NCI-H1694 treated with DMSO at 0.1 percent for 48 hours (cell line): ENCODE results near the gene KCNJ10.
"Not testable (repeated sequence)": the region's sequence is repeated elsewhere in the genome, so short reads cannot be mapped to it uniquely, and the experiment has no call there.

Experiments used
- DNase-seq: peaks from one replicate; lab custom pipeline; 2025; lab: John Stamatoyannopoulos, UW

The KCNJ10 gene

GRCh38 chr1:160061369-160062229 lies 8.4 kb downstream of the KCNJ10 start:
- no peak for DNase-seq

DNA sequence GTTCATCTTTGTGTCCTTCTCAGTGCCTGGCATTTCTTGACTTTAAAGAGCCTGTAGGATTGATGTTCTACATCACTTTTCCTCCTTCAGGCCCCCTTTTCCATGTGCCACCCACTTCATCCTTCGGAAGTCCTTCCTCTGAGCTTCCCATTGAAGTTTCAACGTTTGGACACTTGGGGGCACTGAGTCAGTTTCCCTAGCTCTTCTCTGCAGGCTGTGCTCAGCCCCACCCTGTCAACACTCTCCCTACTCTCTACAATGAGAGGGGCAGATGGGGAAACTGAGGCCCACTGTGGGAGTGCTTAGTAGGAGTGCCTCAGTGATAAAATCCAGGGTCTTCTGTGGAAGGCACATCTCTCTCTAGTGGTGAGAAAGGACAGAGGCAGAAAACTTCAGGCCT lies 11.9 kb downstream of the KCNJ10 start:
- DNase-seq, result no peak

GRCh38 chr1:160056648-160057169 lies 13.3 kb downstream of the KCNJ10 start:
- no peak for DNase-seq

- DNase-seq, result no peak
These were observed 16.2 kb downstream of the KCNJ10 start for GRCh38 chr1:160053548-160054365.

- no peak for DNase-seq
These were observed 17.0 kb downstream of the KCNJ10 start for GRCh38 chr1:160052936-160053335.

DNA sequence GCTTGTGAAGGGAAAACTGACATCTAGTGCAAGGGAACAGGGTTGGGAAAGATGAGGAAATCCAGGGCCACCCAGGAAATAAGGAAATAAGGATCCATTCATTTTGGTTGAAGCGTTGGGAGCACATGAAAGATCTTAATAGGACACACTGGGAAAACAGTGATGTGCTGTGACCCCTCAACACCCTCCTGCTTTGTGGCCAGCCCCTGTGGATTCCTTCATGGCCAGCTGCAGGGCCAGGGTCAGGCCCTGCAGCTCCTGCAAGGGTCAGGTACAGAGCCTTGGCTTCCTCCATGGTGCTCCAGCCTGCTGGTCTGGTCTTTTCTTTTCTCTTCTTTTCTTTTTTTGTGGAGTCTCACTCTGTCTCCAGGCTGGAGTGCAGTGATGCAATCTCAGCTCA lies 19.3 kb downstream of the KCNJ10 start:
- no peak for DNase-seq

DNA sequence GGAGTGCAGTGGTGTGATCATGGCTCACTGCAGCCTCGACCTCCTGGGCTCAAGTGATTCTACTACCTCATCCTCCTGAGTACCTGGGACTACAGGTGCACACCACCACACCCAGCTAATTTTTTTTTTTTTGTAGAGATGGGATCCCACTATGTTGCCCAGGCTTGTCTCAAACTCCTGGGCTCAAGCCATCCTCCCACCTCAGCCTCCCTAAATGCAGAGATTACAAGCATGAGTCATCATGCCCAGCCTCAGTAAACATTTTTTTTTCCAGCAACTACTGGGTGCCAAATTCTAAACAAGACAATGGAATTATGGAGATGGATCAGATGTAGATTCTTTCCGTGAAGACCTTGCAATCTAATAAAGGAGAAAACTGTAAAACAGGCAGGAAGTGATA lies 19.8 kb downstream of the KCNJ10 start:
- DNase-seq, result not testable (repeated sequence)

- no peak for DNase-seq
These were observed 20.9 kb downstream of the KCNJ10 start for GRCh38 chr1:160049101-160049500.

DNA sequence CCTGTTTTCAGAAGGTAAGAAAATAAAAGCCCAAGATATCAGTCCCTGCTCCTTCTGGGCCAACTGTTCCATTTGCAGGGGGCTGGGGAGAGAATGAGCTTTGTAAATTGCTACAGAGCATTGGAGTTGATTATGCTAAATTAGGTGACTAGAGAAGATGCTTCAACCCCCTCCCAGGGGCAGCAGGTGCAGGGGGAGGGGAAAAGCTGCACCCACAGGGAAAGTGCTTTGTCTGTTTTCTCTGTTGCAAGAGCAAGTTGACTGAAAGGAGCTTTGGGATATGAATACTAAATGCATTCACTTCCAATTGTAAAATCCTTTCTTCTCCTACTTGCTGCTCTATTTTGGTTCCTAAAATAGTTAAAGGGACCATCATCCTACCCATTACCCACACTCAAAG lies 21.6 kb downstream of the KCNJ10 start:
- DNase-seq, result no peak

DNA sequence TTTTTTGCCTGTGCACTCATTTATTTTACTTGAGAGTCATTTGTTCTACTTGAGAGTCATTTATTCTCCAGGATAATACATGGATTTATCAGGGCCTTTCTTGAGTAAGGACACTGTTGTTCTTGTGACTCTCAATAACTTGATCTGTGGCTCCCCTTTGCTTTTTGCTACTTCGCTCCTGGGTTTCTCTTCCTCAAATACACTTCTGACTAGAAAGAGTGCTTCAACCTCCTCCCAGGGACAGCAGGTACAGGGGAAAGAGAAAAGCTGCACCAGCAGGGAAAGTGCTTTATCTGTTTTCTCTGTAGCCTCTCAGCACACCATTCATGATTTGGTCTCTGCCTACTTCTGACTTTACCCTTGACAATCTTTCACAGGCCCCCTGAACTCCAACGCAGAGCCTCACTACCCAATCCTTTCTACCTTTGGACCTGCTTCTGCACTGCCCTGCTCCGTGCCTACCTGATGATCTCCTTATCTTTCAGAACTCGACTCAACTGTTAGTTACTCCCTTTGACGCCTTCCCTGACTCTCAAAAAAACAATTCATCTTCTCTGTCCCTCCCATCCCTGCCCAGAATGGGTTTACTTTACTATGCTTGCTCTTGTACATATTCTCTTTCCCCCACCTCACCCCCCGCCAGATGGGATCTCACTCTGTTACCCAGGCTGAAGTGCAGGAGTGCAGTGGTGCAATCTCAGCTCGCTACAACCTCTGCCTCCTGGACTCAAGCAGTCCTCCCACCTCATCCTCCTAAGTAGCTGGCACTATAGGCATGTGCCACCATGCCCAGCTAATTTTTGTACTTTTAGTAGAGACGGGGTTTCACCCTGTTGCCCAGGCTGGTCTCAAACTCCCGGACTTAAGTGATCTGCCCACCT lies 22.6 kb downstream of the KCNJ10 start:
- no peak for DNase-seq

GRCh38 chr1:160046494-160047110 lies 23.4 kb downstream of the KCNJ10 start:
- DNase-seq, result peak; percentile 28

DNA sequence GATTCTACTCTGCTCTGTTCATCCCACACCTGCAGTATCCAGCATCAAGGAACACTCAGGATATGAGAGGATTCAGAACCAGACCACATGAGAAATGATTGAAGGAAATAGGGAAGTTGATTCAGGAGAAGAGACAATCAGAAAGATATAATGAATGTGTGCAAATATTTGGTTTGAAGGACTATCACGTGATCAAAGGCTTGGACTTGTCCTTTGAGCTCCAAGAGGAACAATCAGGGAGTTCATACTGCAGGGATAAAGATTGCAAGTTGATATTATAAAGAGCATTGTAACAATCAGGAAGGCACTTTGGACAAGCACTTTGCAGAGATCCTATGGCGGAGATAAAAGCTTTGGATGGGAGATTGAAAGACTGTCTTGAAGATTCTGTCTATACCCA lies 24.3 kb downstream of the KCNJ10 start:
- DNase-seq, result no peak

GRCh38 chr1:160043543-160043942 lies 26.4 kb downstream of the KCNJ10 start:
- DNase-seq, result no peak

DNA sequence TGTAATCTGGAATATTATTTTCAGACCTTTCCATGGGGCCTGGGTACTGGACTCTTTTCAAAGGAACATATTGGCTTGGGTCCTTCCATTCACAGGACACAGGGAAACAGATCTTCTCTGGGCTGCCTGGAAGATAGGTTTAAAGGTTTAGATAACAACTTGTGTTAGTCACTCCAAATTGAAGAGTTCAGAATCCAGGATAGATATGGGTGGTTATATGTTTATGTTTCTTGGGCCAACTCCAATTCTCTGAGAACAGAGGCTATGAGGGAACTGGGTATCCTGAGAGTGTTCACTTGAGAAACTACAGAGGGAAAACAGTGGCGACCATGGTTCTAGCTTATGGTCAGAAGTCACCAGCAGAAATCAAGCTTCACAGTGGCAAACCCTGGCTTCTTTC lies 29.5 kb downstream of the KCNJ10 start:
- no peak for DNase-seq

- DNase-seq, result no peak
These were observed 37.7 kb downstream of the KCNJ10 start for GRCh38 chr1:160032165-160032820.

DNA sequence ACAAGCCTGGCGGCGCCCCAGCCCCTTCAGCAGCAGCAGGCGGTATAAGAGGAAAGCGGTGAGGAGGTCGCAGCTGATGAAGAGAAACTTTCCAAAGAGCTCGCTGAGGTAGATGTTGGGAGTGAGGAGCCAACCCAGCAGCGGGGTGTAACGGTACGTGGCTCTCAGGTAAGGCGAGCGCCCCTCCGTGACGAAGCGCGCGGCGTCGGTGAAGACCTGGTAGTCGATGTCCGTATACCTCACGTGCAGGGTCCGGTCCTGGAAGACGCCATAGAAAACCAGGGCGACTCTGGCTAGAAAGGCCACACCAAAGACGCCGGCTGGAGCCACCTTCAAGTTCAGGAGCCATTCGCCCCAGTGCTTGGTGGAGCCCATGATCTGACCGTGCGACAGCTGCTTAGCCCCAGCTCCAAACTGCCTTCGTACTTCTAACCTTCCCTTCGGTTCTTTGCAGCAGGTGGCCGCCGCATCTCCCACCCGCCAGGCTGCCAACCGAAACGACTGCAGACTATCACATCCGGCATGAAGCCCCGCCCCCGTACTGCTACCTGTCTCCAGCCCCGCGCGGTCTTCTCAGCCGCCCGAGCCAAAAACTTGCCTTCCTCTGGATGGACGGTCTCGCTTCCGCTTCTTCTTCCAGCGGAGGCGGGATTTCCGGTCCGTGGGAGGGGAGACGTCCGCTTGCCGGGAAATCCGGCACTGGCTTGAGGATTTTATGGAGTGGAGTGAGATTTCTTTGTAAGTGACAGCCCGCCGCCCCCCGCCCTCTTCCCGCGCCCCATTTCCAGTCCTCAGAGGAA lies 38.4 kb downstream of the KCNJ10 start, which contains the start of gene PIGM:
Gene PIGM, minus strand, starts transcription at position 626 of the 800 bp plus-strand sequence. Its CDS starts 251 bp downstream, at position 375.
- peak; percentile 95 for DNase-seq

DNA sequence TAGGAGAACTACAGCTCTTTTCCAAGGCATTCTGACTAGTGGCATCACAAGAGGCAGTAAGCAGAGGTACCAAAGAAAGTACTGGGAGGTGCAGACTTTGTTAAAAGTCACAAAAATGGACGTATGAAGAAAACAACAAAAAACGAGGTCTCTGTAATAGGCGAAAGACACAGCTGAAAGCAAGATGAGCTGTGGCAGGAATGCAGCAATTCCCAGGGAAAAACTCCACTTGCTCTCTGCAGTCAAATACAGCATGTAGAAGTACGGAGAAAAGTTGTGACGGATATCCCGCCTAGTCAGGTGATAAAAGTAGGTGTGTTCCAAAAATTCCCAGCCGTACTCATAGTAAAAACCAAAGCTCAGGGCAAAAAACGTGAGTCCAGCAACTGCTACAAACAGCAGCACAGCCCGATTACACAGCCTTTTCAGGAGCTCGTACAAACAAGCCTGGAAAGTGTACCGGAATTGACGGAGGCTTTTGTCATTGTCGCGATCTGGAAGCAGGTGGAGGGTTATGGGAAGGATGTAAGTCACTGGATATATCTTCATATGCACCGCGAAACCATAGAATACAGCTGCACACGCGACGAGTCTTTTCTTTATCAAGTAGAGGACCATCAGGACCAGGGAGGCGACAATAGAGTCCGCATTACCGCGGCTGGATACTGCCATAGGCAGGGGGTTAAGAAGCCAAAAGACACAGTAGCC lies 39.1 kb downstream of the KCNJ10 start:
- DNase-seq, result no peak

- DNase-seq, result no peak
These were observed 41.5 kb downstream of the KCNJ10 start for GRCh38 chr1:160028426-160028825.

- no peak for DNase-seq
These were observed 44.6 kb downstream of the KCNJ10 start for GRCh38 chr1:160025314-160025713.
